ENCODE measurements around the gene PAQR7. TPM values are rescaled to one million over a fixed set of nuclear protein-coding genes. Genes with fewer than 3 reads are reported as not detected.

Gene PAQR7
- total RNA-seq, 4 donors from 2014 or later, result 2.3 to 5.3 (median 3.8) TPM

GRCh38 chr1:25814549-25815087 is 60.9 kb downstream of the PAQR7 start:
- no peak for TF ChIP-seq CTCF (IDR thresholded peaks at IDR 0.05; ENCODE audit: low read depth)

- no peak for TF ChIP-seq CTCF (IDR thresholded peaks at IDR 0.05; ENCODE audit: low read depth)
Measured at GRCh38 chr1:25813734-25814471, 61.6 kb downstream of the PAQR7 start.

GRCh38 chr1:25813071-25813733 is 62.3 kb downstream of the PAQR7 start:
- TF ChIP-seq CTCF (IDR thresholded peaks at IDR 0.05; ENCODE audit: low read depth), result no peak

Small RNAs within 50 kb of the gene (small RNA-seq; reads per million reads assigned to genes)
- gene AL033528.1, result not detected
- gene RF00019, result 0.49 reads per million
- not detected for gene SNRPFP2

Other genes starting within 250 kb of the PAQR7 start
- 10 to 100 TPM; 20.9 to 52.0 (median 25.2) TPM for gene SELENON, start 75.5 kb downstream of the PAQR7 start, total RNA-seq
- gene MTFR1L, start 55.8 kb downstream of the PAQR7 start, total RNA-seq, result 10 to 100 TPM; 53.6 to 89.5 (median 60.4) TPM
- gene AUNIP, start 16.3 kb downstream of the PAQR7 start, total RNA-seq, result 1 to 10 TPM in 1 of 4 donors, not detected in 3; 1.9 TPM
- gene STMN1, start 30.7 kb upstream of the PAQR7 start, total RNA-seq, result 10 to 100 TPM; 20.3 to 89.6 (median 32.0) TPM
- 10 to 100 TPM in 1 of 4 donors, 1 to 10 TPM in 3; 6.7 to 12.6 (median 9.1) TPM for gene PAFAH2, start 122.4 kb upstream of the PAQR7 start, total RNA-seq
- gene EXTL1, start 146.1 kb upstream of the PAQR7 start, total RNA-seq, result not detected
- gene SLC30A2, start 170.4 kb upstream of the PAQR7 start, total RNA-seq, result under 1 TPM in 1 of 4 donors, not detected in 3; 0.22 TPM
- gene TRIM63, start 191.9 kb upstream of the PAQR7 start, total RNA-seq, result 1 to 10 TPM in 3 of 4 donors, under 1 TPM in 1; 0.51 to 1.6 (median 1.2) TPM
- 1 to 10 TPM; 5.8 to 9.3 (median 8.3) TPM for gene PDIK1L, start 236.1 kb upstream of the PAQR7 start, total RNA-seq

Data from subcutaneous adipose tissue (tissue), 4 donors.